ENCODE results near the gene WFDC10A.
"Not testable (repeated sequence)": the region's sequence is repeated elsewhere in the genome, so short reads cannot be mapped to it uniquely, and the experiment has no call there.

WFDC10A gene

GRCh38 chr20:45649312-45649863 lies 19.8 kb downstream of the WFDC10A start:
- DNase-seq, result no peak

- not testable (repeated sequence) for DNase-seq
Measured at GRCh38 chr20:45651726-45652125, 22.2 kb downstream of the WFDC10A start.

DNA sequence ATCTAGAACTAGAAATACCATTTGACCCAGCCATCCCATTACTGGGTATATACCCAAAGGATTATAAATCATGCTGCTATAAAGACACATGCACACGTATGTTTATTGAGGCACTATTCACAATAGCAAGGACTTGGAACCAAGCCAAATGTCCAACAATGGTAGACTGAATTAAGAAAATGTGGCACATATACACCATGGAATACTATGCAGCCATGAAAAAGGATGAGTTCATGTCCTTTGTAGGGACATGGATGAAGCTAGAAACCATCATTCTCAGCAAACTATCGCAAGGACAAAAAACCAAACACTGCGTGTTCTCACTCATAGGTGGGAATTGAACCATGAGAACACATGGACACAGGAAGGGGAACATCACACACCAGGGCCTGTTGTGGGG lies 27.5 kb downstream of the WFDC10A start:
- DNase-seq, result not testable (repeated sequence)

- no peak for DNase-seq
Measured at GRCh38 chr20:45670139-45670538, 40.6 kb downstream of the WFDC10A start, which contains the start of gene WFDC11. Gene WFDC11 (minus strand): TSS chr20:45670239. CDS start chr20:45650600, 19,639 bp downstream.

- DNase-seq, result no peak
Measured at GRCh38 chr20:45672765-45673164, 43.2 kb downstream of the WFDC10A start.

DNA sequence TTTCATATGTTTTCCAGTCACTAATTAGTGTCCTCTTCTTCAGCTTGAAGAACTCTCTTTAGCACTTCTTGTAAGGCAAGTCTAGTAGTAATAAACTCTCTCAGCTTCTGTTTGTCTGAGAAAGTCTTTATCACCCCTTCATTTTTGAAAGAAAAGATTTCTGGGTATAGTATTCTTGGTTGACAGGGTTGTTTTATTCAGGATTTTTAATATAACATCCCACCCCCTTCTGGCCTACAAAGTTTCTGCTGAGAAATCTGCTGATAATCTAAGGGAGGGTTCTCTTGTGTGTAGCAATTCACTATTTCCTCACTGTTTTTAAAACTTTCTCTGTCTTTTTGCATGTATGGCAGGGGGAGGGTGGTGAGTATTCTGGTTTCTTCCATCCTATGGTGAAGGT lies 50.1 kb downstream of the WFDC10A start:
- DNase-seq, result no peak
